Endothelial cell (in vitro differentiated cells): Measurements from ENCODE around the gene PDZD2. TPM values are rescaled to one million over a fixed set of nuclear protein-coding genes. Genes with fewer than 3 reads are reported as not detected.
"Not testable (repeated sequence)": the region's sequence is repeated elsewhere in the genome, so short reads cannot be mapped to it uniquely, and the experiment has no call there.

ENCODE experiments used
- DNase-seq: peaks from one replicate; pipeline ENCODE4 v3.0.0; 2021; ENCODE audit warnings: low spot score
- H3K27ac Mint-ChIP-seq: one replicate; pipeline ENCODE4 v1.8.0; 2021; ENCODE audit warnings: mixed read lengths, inconsistent platforms; ENCODE audit not compliant: unreplicated experiment
- H3K27me3 Mint-ChIP-seq: one replicate; pipeline ENCODE4 v1.8.0; 2021; ENCODE audit warnings: mild to moderate bottlenecking, moderate library complexity, mixed read lengths, inconsistent platforms; ENCODE audit not compliant: unreplicated experiment
- H3K36me3 Mint-ChIP-seq: one replicate; pipeline ENCODE4 v1.8.0; 2021; ENCODE audit warnings: mild to moderate bottlenecking, low read depth, mixed read lengths, inconsistent platforms; ENCODE audit not compliant: unreplicated experiment
- H3K4me1 Mint-ChIP-seq: one replicate; pipeline ENCODE4 v1.8.0; 2021; ENCODE audit warnings: mild to moderate bottlenecking, mixed read lengths, inconsistent platforms; ENCODE audit not compliant: unreplicated experiment
- H3K4me3 Mint-ChIP-seq: one replicate; pipeline ENCODE4 v1.8.0; 2021; ENCODE audit warnings: mild to moderate bottlenecking, mixed read lengths, inconsistent platforms; ENCODE audit not compliant: unreplicated experiment
- H3K9me3 Mint-ChIP-seq: one replicate; pipeline ENCODE4 v1.8.0; 2021; ENCODE audit warnings: mixed read lengths, inconsistent platforms; ENCODE audit not compliant: unreplicated experiment
- total RNA-seq: library from RNA; stranded (reverse); fragmentation: NEBNext Ultra II Directional; extraction: Animal tissue kit (Norgen Biotek cat#: 25700); gene quantifications from one replicate; pipeline ENCODE4 v1.2.1, GENCODE V29; 2021; ENCODE audit not compliant: unreplicated experiment
- TF ChIP-seq, protein P1 (sequence below): fragments of 200-600 bp; sonication (generic); IDR thresholded peaks from one replicate; pipeline ENCODE4 v1.5.0; 2021; ENCODE audit warnings: antibody characterized with exemption; ENCODE audit not compliant: unreplicated experiment

The PDZD2 gene
- total RNA-seq, 1 donor from 2014 or later = 71.1 TPM

DNA sequence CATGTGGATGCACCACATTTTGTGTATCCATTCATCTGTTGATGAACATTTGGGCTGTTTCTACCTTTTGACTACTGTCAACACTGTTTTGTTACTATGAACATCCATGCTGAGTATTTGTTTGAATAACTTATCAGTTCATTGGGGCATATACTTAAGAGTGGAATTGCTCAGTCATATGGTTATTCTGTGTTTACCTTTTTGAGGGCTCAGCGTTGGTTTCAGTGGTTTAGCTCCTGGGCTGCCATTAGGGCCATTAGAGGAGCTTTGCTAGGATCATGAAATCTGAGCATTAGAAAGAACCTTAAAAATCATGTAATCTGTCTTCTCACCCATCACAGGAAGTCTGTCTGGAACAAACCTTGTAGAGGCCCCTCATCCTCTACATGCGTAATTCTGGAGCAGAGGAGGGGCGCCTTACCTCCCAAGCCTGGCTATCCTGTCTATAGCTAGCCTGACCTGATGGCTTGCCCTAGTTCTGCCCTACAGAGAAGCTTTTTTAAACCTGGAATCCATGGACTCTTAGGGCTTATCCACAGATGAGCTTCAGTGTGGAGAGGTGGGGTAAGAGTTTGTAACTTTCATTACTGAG is 92.9 kb downstream of the PDZD2 start:
- H3K27ac Mint-ChIP-seq = peak overlapping the region; percentile 53
- TF ChIP-seq, protein P1, sequence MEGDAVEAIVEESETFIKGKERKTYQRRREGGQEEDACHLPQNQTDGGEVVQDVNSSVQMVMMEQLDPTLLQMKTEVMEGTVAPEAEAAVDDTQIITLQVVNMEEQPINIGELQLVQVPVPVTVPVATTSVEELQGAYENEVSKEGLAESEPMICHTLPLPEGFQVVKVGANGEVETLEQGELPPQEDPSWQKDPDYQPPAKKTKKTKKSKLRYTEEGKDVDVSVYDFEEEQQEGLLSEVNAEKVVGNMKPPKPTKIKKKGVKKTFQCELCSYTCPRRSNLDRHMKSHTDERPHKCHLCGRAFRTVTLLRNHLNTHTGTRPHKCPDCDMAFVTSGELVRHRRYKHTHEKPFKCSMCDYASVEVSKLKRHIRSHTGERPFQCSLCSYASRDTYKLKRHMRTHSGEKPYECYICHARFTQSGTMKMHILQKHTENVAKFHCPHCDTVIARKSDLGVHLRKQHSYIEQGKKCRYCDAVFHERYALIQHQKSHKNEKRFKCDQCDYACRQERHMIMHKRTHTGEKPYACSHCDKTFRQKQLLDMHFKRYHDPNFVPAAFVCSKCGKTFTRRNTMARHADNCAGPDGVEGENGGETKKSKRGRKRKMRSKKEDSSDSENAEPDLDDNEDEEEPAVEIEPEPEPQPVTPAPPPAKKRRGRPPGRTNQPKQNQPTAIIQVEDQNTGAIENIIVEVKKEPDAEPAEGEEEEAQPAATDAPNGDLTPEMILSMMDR = no peak
- no peak overlapping the region for H3K4me3 Mint-ChIP-seq
- peaks cover 7% of the 10 kb centered on the region for H3K4me1 Mint-ChIP-seq
- no peaks in the 10 kb centered on the region for H3K9me3 Mint-ChIP-seq
- no peaks in the 10 kb centered on the region for H3K27me3 Mint-ChIP-seq
- no peak for DNase-seq
- H3K36me3 Mint-ChIP-seq = no peaks in the 10 kb centered on the region

DNA sequence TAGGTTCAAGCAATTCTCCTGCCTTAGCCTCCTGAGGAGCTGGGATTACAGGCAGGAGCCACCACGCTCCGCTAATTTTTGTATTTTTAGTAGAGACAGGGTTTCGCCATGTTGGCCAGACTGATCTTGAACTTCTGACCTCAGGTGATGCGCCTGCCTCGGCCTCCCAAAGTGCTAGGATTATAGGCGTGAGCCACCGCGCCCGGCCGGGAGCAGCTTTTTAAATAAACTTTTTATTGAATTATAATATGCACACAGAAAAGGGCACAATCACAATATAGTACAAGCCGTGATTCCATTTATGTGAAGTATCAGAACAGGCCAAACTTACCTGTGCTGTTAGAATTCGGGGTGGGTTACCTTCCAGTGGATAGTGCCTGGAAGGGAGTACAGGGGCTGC is 93.9 kb downstream of the PDZD2 start:
- not testable (repeated sequence) for H3K27me3 Mint-ChIP-seq, H3K9me3 Mint-ChIP-seq, H3K36me3 Mint-ChIP-seq, DNase-seq, H3K27ac Mint-ChIP-seq, H3K4me1 Mint-ChIP-seq, H3K4me3 Mint-ChIP-seq

DNA sequence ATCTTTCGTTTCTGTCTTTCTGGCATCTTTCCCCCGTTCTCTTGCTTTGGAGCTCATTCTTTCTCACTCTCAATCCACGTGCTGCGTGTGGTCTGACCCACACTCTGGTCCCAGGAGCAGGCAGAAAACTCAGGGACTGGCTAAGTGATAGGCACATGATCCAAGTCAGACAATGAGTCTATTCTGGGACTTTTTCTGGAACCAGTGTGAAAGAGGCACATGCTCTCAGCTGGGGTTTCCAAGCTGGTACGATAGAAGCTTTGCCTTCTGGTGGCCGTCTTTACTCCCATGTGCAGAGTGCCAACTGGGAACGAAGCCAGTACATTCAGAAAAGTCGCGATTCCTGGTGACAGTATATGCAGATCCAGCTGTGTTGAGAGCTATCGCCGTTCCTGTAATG is 94.4 kb downstream of the PDZD2 start:
- peaks cover 3% of the 10 kb centered on the region for H3K27me3 Mint-ChIP-seq
- no peak overlapping the region for H3K27ac Mint-ChIP-seq
- TF ChIP-seq, protein P1 = no peak
- H3K4me1 Mint-ChIP-seq = peaks cover 7% of the 10 kb centered on the region
- DNase-seq = no peak
- no peaks in the 10 kb centered on the region for H3K9me3 Mint-ChIP-seq
- no peak overlapping the region for H3K4me3 Mint-ChIP-seq
- H3K36me3 Mint-ChIP-seq = no peaks in the 10 kb centered on the region

DNA sequence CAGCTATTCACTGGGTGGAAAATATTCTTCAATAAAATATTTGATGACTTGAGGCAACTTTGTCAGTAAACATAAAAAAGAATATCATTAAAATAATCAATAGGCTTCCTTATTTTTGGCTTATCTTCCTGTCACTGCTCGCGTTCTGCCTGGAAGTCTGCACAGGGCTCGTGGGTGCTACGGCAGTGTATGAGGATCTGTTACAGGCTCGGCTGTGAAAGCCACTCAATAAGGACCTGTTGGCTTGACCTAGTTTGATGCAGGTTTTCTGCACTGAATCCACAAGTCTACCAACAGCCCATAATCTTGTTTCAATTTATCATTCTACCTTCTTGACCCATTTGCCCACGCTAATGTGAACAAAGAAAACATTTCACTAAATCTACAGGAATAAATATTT is 97.2 kb downstream of the PDZD2 start:
- peaks cover 4% of the 10 kb centered on the region for H3K27me3 Mint-ChIP-seq
- peaks cover 4% of the 10 kb centered on the region for H3K36me3 Mint-ChIP-seq
- TF ChIP-seq, protein P1 = no peak
- H3K27ac Mint-ChIP-seq = no peak overlapping the region
- no peaks in the 10 kb centered on the region for H3K9me3 Mint-ChIP-seq
- no peak for DNase-seq
- H3K4me1 Mint-ChIP-seq = no peaks in the 10 kb centered on the region
- no peak overlapping the region for H3K4me3 Mint-ChIP-seq

DNA sequence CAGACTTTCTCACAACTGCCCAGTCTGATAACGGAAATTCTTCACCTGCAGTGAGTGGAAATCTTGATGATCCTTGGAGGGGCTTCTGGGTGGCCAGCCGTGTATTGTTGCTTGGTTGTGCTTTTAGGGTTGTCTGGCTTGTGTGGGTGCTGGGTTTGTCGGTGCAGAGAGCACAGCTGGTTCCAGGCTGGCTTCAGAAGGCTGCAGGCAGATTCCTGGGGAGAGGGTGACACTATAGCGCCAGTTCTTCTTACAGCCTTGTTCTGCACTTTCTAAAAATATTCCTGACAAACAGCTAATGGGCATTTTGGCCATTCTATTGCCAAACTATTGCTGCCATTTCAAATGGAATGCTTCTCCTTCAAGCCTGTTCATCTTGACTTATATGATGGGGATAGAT is 99.3 kb downstream of the PDZD2 start:
- Mint-ChIP-seq H3K9me3 (no peaks in the 10 kb centered on the region), H3K4me1 (no peaks in the 10 kb centered on the region), H3K4me3 (no peak overlapping the region), H3K27ac (no peak overlapping the region), H3K27me3 (peaks cover 4% of the 10 kb centered on the region), H3K36me3 (peaks cover 4% of the 10 kb centered on the region)
- no peak for DNase-seq
- TF ChIP-seq, protein P1 = no peak

DNA sequence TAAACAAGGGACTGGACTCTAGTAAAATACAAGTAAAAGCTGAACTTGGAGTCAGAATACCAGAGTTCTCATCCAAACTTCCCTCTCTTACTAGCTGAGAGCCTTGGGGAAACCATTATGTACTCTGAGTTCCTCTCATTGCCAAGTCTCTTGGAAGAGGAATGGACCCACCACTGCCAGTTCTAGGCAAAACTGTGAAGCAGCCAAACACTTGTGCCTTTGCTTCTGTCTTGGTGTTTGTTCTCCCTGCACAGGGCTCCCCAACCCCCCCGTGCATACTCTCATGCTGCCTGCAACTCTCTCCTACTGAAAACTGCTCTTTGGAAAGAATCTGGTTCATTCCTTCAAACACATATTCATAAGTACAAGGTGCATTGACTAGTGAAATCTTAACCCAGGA is 102.6 kb downstream of the PDZD2 start:
- TF ChIP-seq, protein P1 = no peak
- peaks cover 4% of the 10 kb centered on the region for H3K36me3 Mint-ChIP-seq
- no peak for DNase-seq
- H3K27ac Mint-ChIP-seq = no peak overlapping the region
- no peak overlapping the region for H3K4me3 Mint-ChIP-seq
- H3K9me3 Mint-ChIP-seq = no peaks in the 10 kb centered on the region
- H3K4me1 Mint-ChIP-seq = no peaks in the 10 kb centered on the region
- H3K27me3 Mint-ChIP-seq = peaks cover 4% of the 10 kb centered on the region
